HG02642 (cell line): ENCODE measurements around the gene MSH3.
"Not testable (repeated sequence)": the region's sequence is repeated elsewhere in the genome, so short reads cannot be mapped to it uniquely, and the experiment has no call there.

ENCODE experiments used
- ATAC-seq: cut with Tn5 transposase; IDR thresholded peaks from one replicate; pipeline ENCODE4 v1.9.1; 2021; ENCODE audit warnings: mild to moderate bottlenecking; ENCODE audit not compliant: unreplicated experiment, poor library complexity

MSH3 gene

GRCh38 chr5:80705216-80705769 lies 50.8 kb downstream of the MSH3 start:
- no peak for ATAC-seq

DNA sequence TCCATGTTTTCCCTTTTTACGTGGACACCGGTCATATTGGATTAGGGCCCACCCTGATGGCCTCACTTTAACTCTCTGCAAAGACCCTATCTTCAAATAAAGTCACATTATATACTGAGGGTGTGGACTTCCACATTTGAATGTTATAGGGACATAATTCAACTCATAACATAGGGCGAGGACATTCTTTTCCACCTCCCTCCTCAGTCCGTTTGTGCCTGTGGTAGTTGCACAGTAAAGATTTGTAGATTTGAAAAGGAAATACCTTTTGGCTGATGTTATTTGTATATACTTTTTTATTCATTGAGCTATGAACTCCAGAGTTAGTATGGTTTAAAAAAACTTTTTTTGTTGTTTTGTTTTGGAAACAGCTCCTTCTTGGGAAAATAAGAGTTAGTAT lies 51.3 kb downstream of the MSH3 start:
- no peak for ATAC-seq

DNA sequence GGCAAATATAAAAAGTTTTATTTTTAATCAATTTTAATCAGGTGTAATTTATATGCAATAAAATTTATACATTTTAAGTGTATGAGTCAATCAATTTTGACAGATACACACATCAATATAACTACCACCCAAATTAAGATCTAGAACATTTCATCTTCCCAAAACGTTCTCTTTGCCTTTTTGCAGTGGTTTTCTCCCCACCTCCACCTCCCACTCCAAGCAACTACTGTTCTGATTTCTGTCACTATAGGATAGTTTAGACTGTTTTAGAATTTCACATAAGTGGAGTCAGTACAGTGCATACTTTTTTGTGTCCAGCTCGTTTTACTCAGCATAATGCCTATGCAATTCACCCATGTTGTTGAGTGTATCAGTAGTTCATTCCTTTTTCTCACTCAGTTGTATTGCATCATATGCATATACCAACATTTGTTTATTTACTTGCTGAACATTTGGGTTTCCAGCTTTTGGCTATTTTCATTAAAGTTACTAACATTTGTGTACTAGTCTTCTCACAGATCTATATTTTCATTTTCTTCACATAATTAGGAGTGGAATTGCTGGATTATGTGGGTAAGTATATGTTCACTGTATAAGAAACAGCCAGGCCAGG lies 52.5 kb downstream of the MSH3 start:
- no peak for ATAC-seq

DNA sequence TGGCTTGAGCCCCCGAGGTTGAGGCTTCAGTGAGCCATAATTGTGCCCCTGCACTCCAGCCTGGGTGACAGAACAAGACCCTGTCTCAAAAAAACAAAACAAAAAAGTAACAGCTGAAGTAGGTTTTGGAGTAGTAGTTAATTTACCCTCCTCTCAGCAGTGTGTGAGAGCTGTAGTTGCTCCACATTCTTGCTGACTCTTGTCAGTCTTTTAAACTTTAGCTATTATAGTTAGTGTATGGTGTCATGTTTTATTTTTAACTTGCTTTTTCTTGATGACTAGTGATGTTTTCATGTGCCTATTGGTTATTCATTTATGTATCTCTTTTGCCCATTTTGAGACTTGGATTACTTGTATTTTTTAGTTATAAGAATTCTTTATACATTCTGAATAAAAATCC lies 53.2 kb downstream of the MSH3 start:
- ATAC-seq = no peak

DNA sequence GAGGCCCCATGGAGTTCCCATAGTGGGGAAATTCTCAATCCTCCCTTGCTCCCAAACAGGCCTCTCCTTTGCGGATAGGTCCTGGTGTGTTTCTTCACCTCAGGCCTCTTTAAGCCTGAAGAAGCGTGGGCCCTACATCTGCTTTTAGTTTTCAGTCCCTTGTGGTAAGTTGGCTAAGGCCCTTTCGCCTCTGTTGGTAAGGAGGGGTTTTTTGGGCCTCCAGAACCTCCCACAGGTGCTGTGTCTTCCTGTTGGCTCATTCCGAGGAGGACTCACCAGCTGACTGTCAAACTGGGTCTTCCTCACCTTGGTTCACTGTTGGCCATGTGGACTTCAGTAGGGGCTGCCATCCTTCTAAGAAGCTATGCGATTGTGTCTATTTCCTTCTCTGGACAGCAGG lies 56.8 kb downstream of the MSH3 start:
- no peak for ATAC-seq

GRCh38 chr5:80711938-80712337 lies 57.5 kb downstream of the MSH3 start:
- no peak for ATAC-seq

DNA sequence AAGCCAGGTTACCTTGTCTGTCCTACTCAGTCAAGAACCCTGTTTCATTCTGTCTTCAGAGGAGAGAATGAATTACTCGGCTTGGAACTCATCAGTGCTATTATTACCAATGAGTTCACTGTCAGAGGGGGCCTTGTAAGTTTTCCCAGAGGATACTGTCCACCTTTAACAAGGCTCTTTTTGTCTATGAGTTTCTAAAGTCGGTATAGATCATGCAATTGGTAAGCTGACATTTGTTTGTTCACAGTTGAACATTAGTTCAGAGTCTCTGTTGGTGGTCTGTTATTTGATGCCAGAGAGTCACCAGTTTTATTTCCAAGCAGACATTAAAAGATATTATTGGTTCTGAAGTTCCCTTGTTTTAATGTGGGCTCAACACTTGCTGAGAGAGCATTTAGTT lies 58.5 kb downstream of the MSH3 start:
- ATAC-seq = no peak

- ATAC-seq = no peak
These were observed 59.2 kb downstream of the MSH3 start for GRCh38 chr5:80713631-80714030.

- ATAC-seq = no peak
These were observed 60.3 kb downstream of the MSH3 start for GRCh38 chr5:80714570-80715298.

DNA sequence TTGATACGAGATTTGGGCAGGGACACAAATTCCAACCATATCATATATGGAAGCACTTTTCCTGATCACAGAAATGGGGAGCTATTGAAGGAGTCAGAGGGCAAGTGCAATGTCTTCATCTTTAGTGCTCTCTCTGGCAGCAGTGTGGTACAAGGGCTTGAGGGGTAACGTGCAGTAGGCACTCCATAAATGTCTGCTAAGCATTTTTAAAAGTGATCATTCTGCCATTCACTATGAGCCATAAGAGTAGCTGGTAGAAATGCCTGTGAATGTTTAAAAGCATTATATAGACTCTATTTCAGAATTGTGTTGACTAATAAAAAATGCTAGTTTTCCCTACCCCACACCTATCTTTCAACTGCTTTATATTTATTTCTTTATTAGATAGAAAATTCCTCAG lies 61.4 kb downstream of the MSH3 start:
- ATAC-seq = no peak

DNA sequence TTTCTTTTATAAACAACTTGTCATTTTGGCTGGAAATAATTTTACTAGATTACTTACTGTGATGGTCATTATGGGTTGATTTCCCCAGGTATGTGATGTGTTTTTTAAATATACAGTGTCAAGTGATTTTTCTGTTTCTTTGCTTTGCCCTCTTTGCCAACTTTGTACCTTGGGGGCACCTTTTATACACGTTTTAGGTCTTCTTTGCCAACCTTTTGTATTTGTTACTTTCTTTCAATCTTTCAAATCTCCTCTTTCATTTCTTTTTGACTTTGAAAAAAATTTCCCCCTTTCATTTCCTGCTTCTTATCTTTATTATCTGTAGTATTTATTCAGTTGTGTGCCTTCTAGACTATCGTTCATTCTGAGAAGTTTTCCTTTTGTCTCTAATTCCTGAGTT lies 65.7 kb downstream of the MSH3 start:
- ATAC-seq = no peak

DNA sequence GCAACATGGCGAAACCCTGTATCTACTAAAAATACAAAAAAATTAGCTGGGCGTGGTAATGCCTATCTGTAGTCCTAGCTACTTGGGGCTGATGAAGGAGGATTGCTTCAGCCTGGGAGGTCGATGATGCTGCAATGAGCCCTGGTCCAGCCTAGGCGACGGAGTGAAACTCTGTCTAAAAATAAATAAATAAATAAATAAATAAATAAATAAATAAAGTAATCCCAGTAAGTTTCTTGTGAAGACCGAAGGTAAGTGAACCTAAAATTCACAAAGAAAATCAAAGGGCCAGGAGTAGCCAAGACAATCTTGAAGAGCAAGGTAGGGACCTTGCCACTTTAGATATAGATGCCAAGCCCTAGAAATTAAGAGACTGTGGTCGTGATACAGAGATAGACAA lies 68.5 kb downstream of the MSH3 start:
- ATAC-seq = no peak

DNA sequence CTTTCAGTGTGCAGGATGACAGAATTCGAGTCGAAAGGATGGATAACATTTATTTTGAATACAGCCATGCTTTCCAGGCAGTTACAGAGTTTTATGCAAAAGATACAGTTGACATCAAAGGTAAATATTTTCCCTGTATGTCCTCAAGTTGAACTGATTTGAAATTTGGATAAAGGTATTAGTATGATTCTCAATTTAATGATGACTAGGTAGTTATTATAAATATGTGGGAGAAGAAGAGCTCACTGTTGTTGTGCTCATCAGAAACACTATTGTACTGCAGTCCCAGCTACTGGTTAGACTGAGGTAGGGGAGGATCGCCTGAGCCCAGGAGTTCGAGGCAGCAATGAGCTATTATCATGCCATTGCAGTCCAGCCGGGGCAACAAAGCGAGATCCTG lies 71.0 kb downstream of the MSH3 start:
- no peak for ATAC-seq

- ATAC-seq = no peak
These were observed 82.3 kb downstream of the MSH3 start for GRCh38 chr5:80736730-80737129.

DNA sequence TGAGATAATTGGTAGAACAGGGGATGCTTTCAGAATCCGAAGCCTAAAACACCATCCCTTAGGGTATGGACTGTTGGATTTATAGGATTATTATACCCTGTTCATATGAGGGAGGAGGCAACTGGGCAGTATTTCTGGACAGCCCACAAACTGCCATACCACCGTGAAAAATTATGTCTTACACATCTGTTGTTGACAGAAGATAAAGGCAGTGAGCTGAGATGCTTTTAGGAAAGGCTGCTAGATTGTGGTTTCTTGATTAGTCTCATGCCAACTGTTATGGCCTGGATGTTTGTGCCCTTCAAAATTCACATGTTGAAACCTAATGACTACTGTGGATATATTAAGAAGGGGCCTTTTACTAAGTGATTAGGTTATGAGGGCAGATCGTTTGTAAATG lies 84.0 kb downstream of the MSH3 start:
- ATAC-seq = no peak

DNA sequence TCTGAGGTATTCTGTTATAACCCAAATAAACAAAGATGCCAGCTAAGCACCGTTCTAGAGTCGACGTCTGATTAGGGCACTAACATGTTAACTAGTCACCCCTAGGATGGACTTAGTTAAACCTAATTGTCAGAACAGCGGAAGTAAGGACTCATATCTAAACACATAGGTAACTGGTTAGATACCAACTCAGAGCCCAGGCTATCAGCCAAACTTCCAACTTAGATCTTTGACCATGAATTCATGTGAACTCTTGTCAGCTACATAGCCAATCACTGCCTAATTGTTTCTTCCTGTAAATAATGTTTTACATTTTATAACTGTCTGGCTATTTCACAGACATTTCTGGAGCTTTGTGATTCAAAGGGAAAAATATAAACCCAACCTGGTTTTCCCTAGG lies 84.6 kb downstream of the MSH3 start:
- no peak for ATAC-seq

GRCh38 chr5:80739496-80739895 lies 85.0 kb downstream of the MSH3 start:
- ATAC-seq = no peak

- ATAC-seq = no peak
These were observed 85.4 kb downstream of the MSH3 start for GRCh38 chr5:80739898-80740297.

DNA sequence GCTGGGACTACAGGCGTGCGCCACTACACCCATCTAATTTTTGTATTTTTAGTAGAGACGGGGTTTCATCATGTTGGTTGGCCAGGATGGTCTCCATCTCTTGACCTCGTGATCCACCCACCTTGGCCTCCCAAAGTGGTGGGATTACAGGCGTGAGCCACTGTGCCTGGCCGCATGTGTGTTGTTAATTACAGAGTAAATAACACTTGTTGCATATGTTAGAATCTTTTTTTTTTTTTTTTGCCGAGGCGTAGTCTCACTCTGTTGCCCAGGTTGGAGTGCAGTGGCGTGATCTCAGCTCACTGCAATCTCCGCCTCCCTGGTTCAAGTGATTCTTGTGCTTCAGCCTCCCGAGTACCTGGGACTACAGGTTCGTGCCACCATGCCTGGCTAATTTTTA lies 86.0 kb downstream of the MSH3 start:
- ATAC-seq = not testable (repeated sequence)

DNA sequence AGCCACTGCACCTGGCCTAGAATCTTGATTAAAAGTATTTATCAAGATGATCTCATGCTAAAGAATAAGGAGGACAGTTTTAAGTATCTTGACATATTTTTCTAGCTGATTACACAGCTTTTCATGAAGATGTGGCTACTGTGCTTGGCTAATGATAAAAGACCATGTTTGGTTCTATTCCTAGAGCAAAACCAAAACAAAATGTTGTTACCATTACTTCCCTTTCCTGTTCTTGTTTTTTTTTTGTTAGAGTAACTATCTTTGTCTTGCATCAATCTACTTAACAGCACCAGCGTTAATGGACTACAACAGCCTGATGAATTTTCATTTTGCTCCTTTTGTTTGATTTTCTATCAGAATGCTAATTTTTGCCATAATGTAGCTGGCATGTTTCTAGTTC lies 86.5 kb downstream of the MSH3 start:
- ATAC-seq = no peak

GRCh38 chr5:80744149-80744548 lies 89.7 kb downstream of the MSH3 start:
- ATAC-seq = no peak

- ATAC-seq = no peak
These were observed 91.0 kb downstream of the MSH3 start for GRCh38 chr5:80745490-80745889.
